Smooth muscle cell (in vitro differentiated cells): ENCODE results near the gene AKAP6. TPM values are rescaled to one million over a fixed set of nuclear protein-coding genes. Genes with fewer than 3 reads are reported as not detected.

Experiments
- DNase-seq: peaks from one replicate; lab custom pipeline; 2025; ENCODE audit not compliant: unreplicated experiment; lab: John Stamatoyannopoulos, UW
- H2AFZ ChIP-seq: fragments of 200-600 bp; sonication (generic); 2 replicates; pipeline ENCODE4 v1.6.0; 2016; ENCODE audit warnings: antibody characterized with exemption, low read depth, mild to moderate bottlenecking
- H3F3A ChIP-seq: fragments of 200-600 bp; sonication (generic); 2 replicates; pipeline ENCODE4 v1.6.0; 2017; ENCODE audit warnings: antibody characterized with exemption, low read depth
- H3K27ac ChIP-seq: fragments of 200-600 bp; sonication (generic); 2 replicates; pipeline ENCODE4 v1.5.1; 2016; ENCODE audit warnings: low read depth, mild to moderate bottlenecking
- H3K27me3 ChIP-seq: fragments of 200-600 bp; sonication (generic); 2 replicates; pipeline ENCODE4 v1.6.1; 2016; ENCODE audit warnings: low read depth, mild to moderate bottlenecking
- H3K36me3 ChIP-seq: fragments of 200-600 bp; sonication (generic); 2 replicates; pipeline ENCODE4 v1.5.1; 2016; ENCODE audit warnings: low read depth
- H3K4me1 ChIP-seq: fragments of 200-600 bp; sonication (generic); 2 replicates; pipeline ENCODE4 v1.5.1; 2016; ENCODE audit warnings: low read depth
- H3K4me2 ChIP-seq: fragments of 200-600 bp; sonication (generic); 2 replicates; pipeline ENCODE4 v1.6.0; 2016; ENCODE audit warnings: mild to moderate bottlenecking
- H3K4me3 ChIP-seq: fragments of 200-600 bp; sonication (generic); 2 replicates; pipeline ENCODE4 v1.5.1; 2016; ENCODE audit warnings: mild to moderate bottlenecking
- H3K79me2 ChIP-seq: fragments of 200-600 bp; sonication (generic); 2 replicates; pipeline ENCODE4 v1.6.0; 2016; ENCODE audit warnings: low read depth, mild to moderate bottlenecking
- H3K9ac ChIP-seq: fragments of 200-600 bp; sonication (generic); 2 replicates; pipeline ENCODE4 v1.6.0; 2016; ENCODE audit warnings: low read depth
- H3K9me3 ChIP-seq: fragments of 200-600 bp; sonication (generic); replicated peaks from 2 replicates; pipeline ENCODE4 v1.5.1; 2016; ENCODE audit warnings: low read depth
- H4K20me1 ChIP-seq: fragments of 200-600 bp; sonication (generic); 2 replicates; pipeline ENCODE4 v1.6.0; 2016; ENCODE audit warnings: low read depth
- WGBS: methylation state at CpG from one replicate; pipeline ENCODE4 v1.1.7; 2016; ENCODE audit warnings: low lambda C conversion rate; 5-methylcytosine and 5-hydroxymethylcytosine counted together
- polyA plus RNA-seq: library from polyadenylated mRNA; unstranded; fragments of >200 nt; fragmentation: Nextera tagmentation; extraction: Ambion mirVana; gene quantifications from 2 replicates; pipeline ENCODE4 v1.2.1, GENCODE V29; 2016
- total RNA-seq: library from RNA; depleted of rRNA; stranded (reverse); fragments of >200 nt; gene quantifications from 2 replicates; pipeline ENCODE4 v1.2.3, GENCODE V29; 2014
- TF ChIP-seq, protein P1 (sequence below): fragments of 200-600 bp; sonication (generic); IDR thresholded peaks from 2 replicates; pipeline ENCODE4 v1.5.1; 2017; ENCODE audit warnings: borderline replicate concordance, mild to moderate bottlenecking, antibody characterized with exemption; ENCODE audit not compliant: insufficient read depth, poor library complexity, severe bottlenecking

The AKAP6 gene
- total and polyA plus RNA-seq, 2 experiments from 2014 or later, result 1.3 to 6.4 TPM

DNA sequence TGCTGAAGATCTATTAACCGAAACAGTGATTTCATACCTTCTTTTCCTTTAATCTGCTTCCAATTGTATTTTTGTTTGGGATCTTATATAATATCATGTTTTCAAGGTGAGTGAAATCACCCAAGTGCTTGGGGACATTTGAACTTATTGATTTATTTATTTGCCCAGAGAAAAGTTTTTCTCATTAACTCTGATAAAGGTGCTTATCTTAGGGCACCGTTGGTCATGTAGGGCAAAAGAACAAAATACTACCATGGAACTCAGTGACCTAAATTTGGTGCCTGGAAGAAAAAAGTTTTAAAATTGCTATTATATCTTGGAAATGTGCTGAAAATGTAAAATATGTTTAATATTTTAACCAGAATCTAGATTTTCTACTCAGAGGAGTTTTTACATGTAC is 402.2 kb downstream of the AKAP6 start:
- Histone ChIP-seq H3K27me3 (no peaks in the 10 kb centered on the region), H3K4me2 (no peak overlapping the region), H3F3A (no peaks in the 10 kb centered on the region), H4K20me1 (no peaks in the 10 kb centered on the region), H2AFZ (no peak overlapping the region), H3K79me2 (no peaks in the 10 kb centered on the region), H3K9ac (no peak overlapping the region), H3K4me1 (peaks cover 8% of the 10 kb centered on the region), H3K4me3 (no peak overlapping the region), H3K9me3 (no peaks in the 10 kb centered on the region), H3K36me3 (no peaks in the 10 kb centered on the region), H3K27ac (no peak overlapping the region)
- 91% methylated on average over 2 of the region's 2 CpGs for WGBS
- DNase-seq, result no peak
- TF ChIP-seq, protein P1, sequence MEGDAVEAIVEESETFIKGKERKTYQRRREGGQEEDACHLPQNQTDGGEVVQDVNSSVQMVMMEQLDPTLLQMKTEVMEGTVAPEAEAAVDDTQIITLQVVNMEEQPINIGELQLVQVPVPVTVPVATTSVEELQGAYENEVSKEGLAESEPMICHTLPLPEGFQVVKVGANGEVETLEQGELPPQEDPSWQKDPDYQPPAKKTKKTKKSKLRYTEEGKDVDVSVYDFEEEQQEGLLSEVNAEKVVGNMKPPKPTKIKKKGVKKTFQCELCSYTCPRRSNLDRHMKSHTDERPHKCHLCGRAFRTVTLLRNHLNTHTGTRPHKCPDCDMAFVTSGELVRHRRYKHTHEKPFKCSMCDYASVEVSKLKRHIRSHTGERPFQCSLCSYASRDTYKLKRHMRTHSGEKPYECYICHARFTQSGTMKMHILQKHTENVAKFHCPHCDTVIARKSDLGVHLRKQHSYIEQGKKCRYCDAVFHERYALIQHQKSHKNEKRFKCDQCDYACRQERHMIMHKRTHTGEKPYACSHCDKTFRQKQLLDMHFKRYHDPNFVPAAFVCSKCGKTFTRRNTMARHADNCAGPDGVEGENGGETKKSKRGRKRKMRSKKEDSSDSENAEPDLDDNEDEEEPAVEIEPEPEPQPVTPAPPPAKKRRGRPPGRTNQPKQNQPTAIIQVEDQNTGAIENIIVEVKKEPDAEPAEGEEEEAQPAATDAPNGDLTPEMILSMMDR, result no peak

DNA sequence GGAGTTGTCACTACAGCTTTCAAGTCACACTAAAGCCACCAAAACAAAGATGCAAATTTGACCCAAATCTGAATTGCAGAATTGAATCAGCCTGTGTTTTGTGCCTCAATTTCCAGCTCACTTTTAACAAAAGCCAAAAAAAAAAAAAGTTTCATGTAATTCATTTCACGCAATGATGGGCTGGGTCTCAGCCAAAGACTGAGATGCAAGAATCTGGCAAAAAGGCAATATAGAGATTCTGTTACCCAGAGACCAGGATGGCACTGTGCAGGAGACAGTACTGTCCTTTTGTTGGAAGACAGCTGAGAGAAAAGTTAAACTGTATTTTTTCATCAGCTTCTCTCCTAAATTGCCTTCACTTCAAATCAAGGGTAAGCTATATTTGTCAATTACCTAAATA is 403.9 kb downstream of the AKAP6 start:
- Histone ChIP-seq H3K4me3 (no peak overlapping the region), H3K27me3 (no peaks in the 10 kb centered on the region), H3K9ac (no peak overlapping the region), H4K20me1 (no peaks in the 10 kb centered on the region), H3K9me3 (no peaks in the 10 kb centered on the region), H3K36me3 (no peaks in the 10 kb centered on the region), H2AFZ (no peak overlapping the region), H3K4me1 (peaks cover 8% of the 10 kb centered on the region), H3K79me2 (no peaks in the 10 kb centered on the region), H3F3A (no peaks in the 10 kb centered on the region), H3K4me2 (no peak overlapping the region), H3K27ac (no peak overlapping the region)
- no peak for DNase-seq
- WGBS, result 97% methylated on average over 1 of the region's 1 CpG
- TF ChIP-seq, protein P1, result no peak

GRCh38 chr14:32734261-32734660 is 405.2 kb downstream of the AKAP6 start:
- 96% methylated on average over 3 of the region's 3 CpGs for WGBS
- H3F3A ChIP-seq, result no peaks in the 10 kb centered on the region
- DNase-seq, result no peak
- H3K9me3 ChIP-seq, result no peaks in the 10 kb centered on the region
- no peak overlapping the region for H3K4me3 ChIP-seq
- no peaks in the 10 kb centered on the region for H3K79me2 ChIP-seq
- no peaks in the 10 kb centered on the region for H3K36me3 ChIP-seq
- no peak overlapping the region for H3K27ac ChIP-seq
- H2AFZ ChIP-seq, result no peak overlapping the region
- H3K4me2 ChIP-seq, result no peak overlapping the region
- TF ChIP-seq, protein P1, result no peak
- no peaks in the 10 kb centered on the region for H4K20me1 ChIP-seq
- no peaks in the 10 kb centered on the region for H3K27me3 ChIP-seq
- H3K9ac ChIP-seq, result no peak overlapping the region
- H3K4me1 ChIP-seq, result peaks cover under 1% of the 10 kb centered on the region

DNA sequence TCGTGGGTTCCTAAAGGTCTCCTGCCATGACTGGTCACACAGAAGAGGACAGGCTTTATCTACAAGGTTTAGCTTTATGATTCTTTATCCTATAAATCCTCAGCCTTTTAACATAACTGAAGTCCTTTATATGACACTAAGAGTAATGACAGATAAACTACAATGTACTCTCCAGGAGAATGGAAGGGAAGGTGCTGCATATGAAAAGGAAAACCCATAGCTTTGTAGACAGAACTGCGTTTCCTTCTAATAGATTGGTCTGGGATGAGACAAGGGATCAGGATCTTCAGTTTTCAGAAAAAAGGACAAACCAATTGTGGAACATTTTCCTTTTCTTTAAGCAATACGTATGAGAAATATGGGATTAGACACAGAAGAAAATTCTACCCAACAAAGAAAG is 408.5 kb downstream of the AKAP6 start:
- no peak for DNase-seq
- H3F3A ChIP-seq, result no peaks in the 10 kb centered on the region
- H3K27ac ChIP-seq, result no peak overlapping the region
- no peaks in the 10 kb centered on the region for H4K20me1 ChIP-seq
- H3K79me2 ChIP-seq, result no peaks in the 10 kb centered on the region
- no peaks in the 10 kb centered on the region for H3K4me1 ChIP-seq
- H3K4me3 ChIP-seq, result no peak overlapping the region
- no peak overlapping the region for H3K9ac ChIP-seq
- TF ChIP-seq, protein P1, result no peak
- H2AFZ ChIP-seq, result no peak overlapping the region
- H3K9me3 ChIP-seq, result no peaks in the 10 kb centered on the region
- H3K4me2 ChIP-seq, result no peak overlapping the region
- 88% methylated on average over 3 of the region's 3 CpGs for WGBS
- H3K27me3 ChIP-seq, result no peaks in the 10 kb centered on the region
- H3K36me3 ChIP-seq, result no peaks in the 10 kb centered on the region
